Liver (tissue), 3 donors: Measurements from ENCODE around the gene MALT1.

Source experiments
- ATF3 ChIP-seq: IDR thresholded peaks from 2 replicates; pipeline ENCODE4 v1.6.1; 2016; ENCODE audit warnings: antibody characterized with exemption
- CTCF ChIP-seq: fragments of 150-350 bp; IDR thresholded peaks from 2 replicates; pipeline ENCODE4 v1.5.1; 2017; ENCODE audit warnings: improper control_type of control experiment, low read depth, low read length; ENCODE audit not compliant: missing input control
- RAD21 ChIP-seq, 2 donors: IDR thresholded peaks; 2 replicates each; pipeline ENCODE4 v1.6.1; 2016; ENCODE audit warnings: antibody characterized with exemption in 2 of 2, mild to moderate bottlenecking in 2 of 2
- SP1 ChIP-seq: IDR thresholded peaks from 2 replicates; pipeline ENCODE4 v1.6.1; 2018; ENCODE audit warnings: antibody characterized with exemption, mild to moderate bottlenecking
- YY1 ChIP-seq: IDR thresholded peaks from 2 replicates; pipeline ENCODE4 v1.6.1; 2016; ENCODE audit warnings: antibody characterized with exemption, mild to moderate bottlenecking
- donor health status: healthy.
- donor health status: healthy.

GRCh38 chr18:58624011-58624410 is 47.3 kb upstream of the MALT1 start:
- no peak for TF ChIP-seq CTCF
- no peak for TF ChIP-seq RAD21 (IDR thresholded peaks at IDR 0.05)
- no peak for TF ChIP-seq YY1
- no peak for TF ChIP-seq SP1
- no peak for TF ChIP-seq ATF3
